ENCODE measurements around the gene SPRY2. TPM values are rescaled to one million over a fixed set of nuclear protein-coding genes. Genes with fewer than 3 reads are reported as not detected.

Gene SPRY2
- total and polyA plus RNA-seq, 2 of the 8 experiments (the other 6 are each of a cell fraction or from before 2014, with no cell fraction given): 37.7 to 37.9 TPM

- TF ChIP-seq, protein P1, sequence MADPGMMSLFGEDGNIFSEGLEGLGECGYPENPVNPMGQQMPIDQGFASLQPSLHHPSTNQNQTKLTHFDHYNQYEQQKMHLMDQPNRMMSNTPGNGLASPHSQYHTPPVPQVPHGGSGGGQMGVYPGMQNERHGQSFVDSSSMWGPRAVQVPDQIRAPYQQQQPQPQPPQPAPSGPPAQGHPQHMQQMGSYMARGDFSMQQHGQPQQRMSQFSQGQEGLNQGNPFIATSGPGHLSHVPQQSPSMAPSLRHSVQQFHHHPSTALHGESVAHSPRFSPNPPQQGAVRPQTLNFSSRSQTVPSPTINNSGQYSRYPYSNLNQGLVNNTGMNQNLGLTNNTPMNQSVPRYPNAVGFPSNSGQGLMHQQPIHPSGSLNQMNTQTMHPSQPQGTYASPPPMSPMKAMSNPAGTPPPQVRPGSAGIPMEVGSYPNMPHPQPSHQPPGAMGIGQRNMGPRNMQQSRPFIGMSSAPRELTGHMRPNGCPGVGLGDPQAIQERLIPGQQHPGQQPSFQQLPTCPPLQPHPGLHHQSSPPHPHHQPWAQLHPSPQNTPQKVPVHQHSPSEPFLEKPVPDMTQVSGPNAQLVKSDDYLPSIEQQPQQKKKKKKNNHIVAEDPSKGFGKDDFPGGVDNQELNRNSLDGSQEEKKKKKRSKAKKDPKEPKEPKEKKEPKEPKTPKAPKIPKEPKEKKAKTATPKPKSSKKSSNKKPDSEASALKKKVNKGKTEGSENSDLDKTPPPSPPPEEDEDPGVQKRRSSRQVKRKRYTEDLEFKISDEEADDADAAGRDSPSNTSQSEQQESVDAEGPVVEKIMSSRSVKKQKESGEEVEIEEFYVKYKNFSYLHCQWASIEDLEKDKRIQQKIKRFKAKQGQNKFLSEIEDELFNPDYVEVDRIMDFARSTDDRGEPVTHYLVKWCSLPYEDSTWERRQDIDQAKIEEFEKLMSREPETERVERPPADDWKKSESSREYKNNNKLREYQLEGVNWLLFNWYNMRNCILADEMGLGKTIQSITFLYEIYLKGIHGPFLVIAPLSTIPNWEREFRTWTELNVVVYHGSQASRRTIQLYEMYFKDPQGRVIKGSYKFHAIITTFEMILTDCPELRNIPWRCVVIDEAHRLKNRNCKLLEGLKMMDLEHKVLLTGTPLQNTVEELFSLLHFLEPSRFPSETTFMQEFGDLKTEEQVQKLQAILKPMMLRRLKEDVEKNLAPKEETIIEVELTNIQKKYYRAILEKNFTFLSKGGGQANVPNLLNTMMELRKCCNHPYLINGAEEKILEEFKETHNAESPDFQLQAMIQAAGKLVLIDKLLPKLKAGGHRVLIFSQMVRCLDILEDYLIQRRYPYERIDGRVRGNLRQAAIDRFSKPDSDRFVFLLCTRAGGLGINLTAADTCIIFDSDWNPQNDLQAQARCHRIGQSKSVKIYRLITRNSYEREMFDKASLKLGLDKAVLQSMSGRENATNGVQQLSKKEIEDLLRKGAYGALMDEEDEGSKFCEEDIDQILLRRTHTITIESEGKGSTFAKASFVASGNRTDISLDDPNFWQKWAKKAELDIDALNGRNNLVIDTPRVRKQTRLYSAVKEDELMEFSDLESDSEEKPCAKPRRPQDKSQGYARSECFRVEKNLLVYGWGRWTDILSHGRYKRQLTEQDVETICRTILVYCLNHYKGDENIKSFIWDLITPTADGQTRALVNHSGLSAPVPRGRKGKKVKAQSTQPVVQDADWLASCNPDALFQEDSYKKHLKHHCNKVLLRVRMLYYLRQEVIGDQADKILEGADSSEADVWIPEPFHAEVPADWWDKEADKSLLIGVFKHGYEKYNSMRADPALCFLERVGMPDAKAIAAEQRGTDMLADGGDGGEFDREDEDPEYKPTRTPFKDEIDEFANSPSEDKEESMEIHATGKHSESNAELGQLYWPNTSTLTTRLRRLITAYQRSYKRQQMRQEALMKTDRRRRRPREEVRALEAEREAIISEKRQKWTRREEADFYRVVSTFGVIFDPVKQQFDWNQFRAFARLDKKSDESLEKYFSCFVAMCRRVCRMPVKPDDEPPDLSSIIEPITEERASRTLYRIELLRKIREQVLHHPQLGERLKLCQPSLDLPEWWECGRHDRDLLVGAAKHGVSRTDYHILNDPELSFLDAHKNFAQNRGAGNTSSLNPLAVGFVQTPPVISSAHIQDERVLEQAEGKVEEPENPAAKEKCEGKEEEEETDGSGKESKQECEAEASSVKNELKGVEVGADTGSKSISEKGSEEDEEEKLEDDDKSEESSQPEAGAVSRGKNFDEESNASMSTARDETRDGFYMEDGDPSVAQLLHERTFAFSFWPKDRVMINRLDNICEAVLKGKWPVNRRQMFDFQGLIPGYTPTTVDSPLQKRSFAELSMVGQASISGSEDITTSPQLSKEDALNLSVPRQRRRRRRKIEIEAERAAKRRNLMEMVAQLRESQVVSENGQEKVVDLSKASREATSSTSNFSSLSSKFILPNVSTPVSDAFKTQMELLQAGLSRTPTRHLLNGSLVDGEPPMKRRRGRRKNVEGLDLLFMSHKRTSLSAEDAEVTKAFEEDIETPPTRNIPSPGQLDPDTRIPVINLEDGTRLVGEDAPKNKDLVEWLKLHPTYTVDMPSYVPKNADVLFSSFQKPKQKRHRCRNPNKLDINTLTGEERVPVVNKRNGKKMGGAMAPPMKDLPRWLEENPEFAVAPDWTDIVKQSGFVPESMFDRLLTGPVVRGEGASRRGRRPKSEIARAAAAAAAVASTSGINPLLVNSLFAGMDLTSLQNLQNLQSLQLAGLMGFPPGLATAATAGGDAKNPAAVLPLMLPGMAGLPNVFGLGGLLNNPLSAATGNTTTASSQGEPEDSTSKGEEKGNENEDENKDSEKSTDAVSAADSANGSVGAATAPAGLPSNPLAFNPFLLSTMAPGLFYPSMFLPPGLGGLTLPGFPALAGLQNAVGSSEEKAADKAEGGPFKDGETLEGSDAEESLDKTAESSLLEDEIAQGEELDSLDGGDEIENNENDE (IDR thresholded peaks at IDR 0.05; ENCODE audit: insufficient replicate concordance, low read length): peak; percentile 18
- TF ChIP-seq, protein P2, sequence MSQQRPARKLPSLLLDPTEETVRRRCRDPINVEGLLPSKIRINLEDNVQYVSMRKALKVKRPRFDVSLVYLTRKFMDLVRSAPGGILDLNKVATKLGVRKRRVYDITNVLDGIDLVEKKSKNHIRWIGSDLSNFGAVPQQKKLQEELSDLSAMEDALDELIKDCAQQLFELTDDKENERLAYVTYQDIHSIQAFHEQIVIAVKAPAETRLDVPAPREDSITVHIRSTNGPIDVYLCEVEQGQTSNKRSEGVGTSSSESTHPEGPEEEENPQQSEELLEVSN (IDR thresholded peaks at IDR 0.05): no peak
- TF ChIP-seq JUN (IDR thresholded peaks at IDR 0.05; ENCODE audit: low read depth, low read length): no peak
Observed at GRCh38 chr13:80297503-80297902, 43.4 kb downstream of the SPRY2 start (continued).

Data from H1 (cell line).